Upper lobe of right lung (tissue), 1 donor: ENCODE data around the gene MTF2. TPM values are rescaled to one million over a fixed set of nuclear protein-coding genes. Genes with fewer than 3 reads are reported as not detected.
"Not testable (repeated sequence)": the region's sequence is repeated elsewhere in the genome, so short reads cannot be mapped to it uniquely, and the experiment has no call there.

ENCODE experiments used
- ATAC-seq: fragments of 200-7000 bp; cut with Tn5 transposase; one replicate; pipeline ENCODE4 v1.9.1; 2020; ENCODE audit warnings: mild to moderate bottlenecking, moderate library complexity
- DNase-seq: peaks from one replicate; pipeline ENCODE4 v3.0.0-alpha.2; 2020
- H3K27ac ChIP-seq: fragments of 200-600 bp; one replicate; pipeline ENCODE4 v1.8.0; 2022
- H3K27me3 ChIP-seq: fragments of 200-600 bp; one replicate; pipeline ENCODE4 v1.8.0; 2022; ENCODE audit warnings: mild to moderate bottlenecking
- H3K36me3 ChIP-seq: fragments of 200-600 bp; one replicate; pipeline ENCODE4 v1.8.0; 2022
- H3K4me1 ChIP-seq: fragments of 200-600 bp; one replicate; pipeline ENCODE4 v1.8.0; 2022
- H3K4me3 ChIP-seq: fragments of 200-600 bp; one replicate; pipeline ENCODE4 v1.8.0; 2022; ENCODE audit warnings: mild to moderate bottlenecking
- H3K9me3 ChIP-seq: fragments of 200-600 bp; one replicate; pipeline ENCODE4 v1.8.0; 2022
- intact Hi-C: fragments of 100-400 bp; cut with DNase I; formaldehyde crosslinking; loops from one replicate; pipeline ENCODE4 v1.11.0; 2022
- total RNA-seq: library from RNA; stranded (reverse); fragmentation: NEBNext Ultra II Directional; extraction: Animal tissue kit (Norgen Biotek cat#: 25700); gene quantifications from one replicate; pipeline ENCODE4 v1.2.1, GENCODE V29; 2021
- TF ChIP-seq, protein P1 (sequence below): fragments of 200-600 bp; IDR thresholded peaks from one replicate; pipeline ENCODE4 v1.8.0; 2022; ENCODE audit warnings: antibody characterized with exemption
- donor health status: DM: no; HTN: yes; CAD: no; lungs with severe emphysema.

The MTF2 gene
- total RNA-seq, 1 donor from 2014 or later = 26.3 TPM

DNA sequence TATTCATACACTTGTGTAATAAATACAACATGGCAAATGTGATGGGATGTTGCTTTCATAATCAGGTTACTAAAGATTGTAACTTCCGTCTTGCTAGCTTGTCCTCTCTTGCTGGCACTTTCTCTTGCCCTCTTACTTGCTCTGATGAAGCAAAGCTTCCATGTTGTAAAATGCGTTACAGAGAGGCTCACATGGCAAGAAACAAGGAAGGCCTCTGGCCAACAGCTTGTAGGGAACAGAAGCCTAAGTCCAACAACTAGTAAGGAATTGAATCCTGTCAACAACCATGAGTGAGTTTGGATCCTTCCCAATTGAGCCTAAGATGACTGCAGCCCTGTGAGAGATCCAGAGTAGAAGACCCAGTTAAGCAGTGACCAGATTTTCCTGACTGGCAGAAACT is 85.7 kb downstream of the MTF2 start:
- Histone ChIP-seq H3K27ac (no peak overlapping the region), H3K4me1 (peaks cover 5% of the 10 kb centered on the region), H3K27me3 (no peaks in the 10 kb centered on the region), H3K4me3 (no peak overlapping the region), H3K9me3 (no peaks in the 10 kb centered on the region), H3K36me3 (peaks cover 3% of the 10 kb centered on the region)
- DNase-seq = no peak
- intact Hi-C loops = no loop called here
- peak; percentile 68 for ATAC-seq
- TF ChIP-seq, protein P1, sequence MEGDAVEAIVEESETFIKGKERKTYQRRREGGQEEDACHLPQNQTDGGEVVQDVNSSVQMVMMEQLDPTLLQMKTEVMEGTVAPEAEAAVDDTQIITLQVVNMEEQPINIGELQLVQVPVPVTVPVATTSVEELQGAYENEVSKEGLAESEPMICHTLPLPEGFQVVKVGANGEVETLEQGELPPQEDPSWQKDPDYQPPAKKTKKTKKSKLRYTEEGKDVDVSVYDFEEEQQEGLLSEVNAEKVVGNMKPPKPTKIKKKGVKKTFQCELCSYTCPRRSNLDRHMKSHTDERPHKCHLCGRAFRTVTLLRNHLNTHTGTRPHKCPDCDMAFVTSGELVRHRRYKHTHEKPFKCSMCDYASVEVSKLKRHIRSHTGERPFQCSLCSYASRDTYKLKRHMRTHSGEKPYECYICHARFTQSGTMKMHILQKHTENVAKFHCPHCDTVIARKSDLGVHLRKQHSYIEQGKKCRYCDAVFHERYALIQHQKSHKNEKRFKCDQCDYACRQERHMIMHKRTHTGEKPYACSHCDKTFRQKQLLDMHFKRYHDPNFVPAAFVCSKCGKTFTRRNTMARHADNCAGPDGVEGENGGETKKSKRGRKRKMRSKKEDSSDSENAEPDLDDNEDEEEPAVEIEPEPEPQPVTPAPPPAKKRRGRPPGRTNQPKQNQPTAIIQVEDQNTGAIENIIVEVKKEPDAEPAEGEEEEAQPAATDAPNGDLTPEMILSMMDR = no peak

DNA sequence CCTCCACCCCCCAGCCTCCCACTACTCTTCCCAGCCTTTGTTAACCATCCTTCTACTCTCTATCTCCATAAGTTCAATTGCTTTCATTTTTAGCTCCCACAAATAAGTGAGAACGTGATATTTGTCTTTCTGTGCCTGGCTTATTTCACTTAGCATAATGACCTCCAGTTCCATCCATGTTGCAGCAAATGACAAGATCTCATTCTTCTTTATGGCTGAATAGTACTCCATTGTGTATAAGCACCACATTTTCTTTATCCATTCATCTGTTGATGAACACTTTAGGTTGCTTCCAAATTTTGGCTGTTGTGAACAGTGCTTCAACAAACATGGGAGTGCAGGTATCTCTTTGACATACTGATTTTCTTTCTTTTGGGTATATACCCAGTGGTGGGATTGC is 86.8 kb downstream of the MTF2 start:
- H3K27ac ChIP-seq, DNase-seq, ATAC-seq, H3K27me3 ChIP-seq, H3K4me3 ChIP-seq, H3K36me3 ChIP-seq, H3K4me1 ChIP-seq, intact Hi-C loops, H3K9me3 ChIP-seq: not testable (repeated sequence)

DNA sequence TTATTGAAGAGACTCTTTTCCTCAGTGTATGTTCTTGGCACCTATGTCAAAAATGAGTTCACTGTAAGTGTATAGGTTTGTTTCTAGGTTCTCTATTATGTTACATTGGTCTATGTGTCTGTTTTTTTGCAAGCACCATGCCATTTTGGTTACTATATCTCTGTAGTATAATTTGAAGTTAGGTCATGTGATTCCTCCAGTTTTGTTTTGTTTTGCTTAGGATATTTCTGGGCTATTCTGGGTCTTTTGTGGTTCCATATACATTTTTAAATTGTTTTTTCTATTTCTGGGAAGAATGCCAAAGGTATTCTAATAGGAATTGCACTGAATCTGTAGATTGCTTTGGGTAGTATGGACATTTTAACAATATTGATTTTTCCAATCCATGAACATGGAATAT is 87.9 kb downstream of the MTF2 start:
- DNase-seq (no peak), ATAC-seq (no peak)
- Histone ChIP-seq H3K4me3 (no peak overlapping the region), H3K9me3 (no peaks in the 10 kb centered on the region), H3K27me3 (no peaks in the 10 kb centered on the region), H3K36me3 (no peaks in the 10 kb centered on the region), H3K4me1 (no peaks in the 10 kb centered on the region), H3K27ac (no peak overlapping the region)
- TF ChIP-seq, protein P1 = no peak
- intact Hi-C loops = no loop called here

DNA sequence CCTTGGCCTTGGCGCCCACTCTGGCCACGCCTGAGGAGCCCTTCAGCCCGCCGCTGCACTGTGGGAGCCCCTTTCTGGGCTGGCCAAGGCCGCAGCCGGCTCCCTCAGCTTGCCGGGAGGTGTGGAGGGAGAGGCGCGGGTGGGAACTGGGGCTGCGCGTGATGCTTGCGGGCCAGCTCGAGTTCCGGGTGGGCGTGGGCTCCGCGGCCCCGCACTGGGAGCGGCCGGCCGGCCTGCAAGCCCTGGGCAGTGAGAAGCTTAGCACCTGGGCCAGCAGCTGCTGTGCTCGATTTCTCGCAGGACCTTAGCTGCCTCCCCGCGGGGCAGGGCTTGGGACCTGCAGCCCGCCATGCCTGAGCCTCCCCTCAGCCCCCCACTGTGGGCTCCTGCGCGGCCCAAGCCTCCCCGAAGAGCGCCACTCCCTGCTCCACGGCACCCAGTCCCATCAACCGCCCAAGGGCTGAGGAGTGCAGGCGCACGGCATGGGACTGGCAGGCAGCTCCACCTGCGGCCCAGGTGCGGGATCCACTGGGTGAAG is 91.1 kb downstream of the MTF2 start:
- ATAC-seq, DNase-seq, intact Hi-C loops, H3K27me3 ChIP-seq, H3K9me3 ChIP-seq, H3K4me1 ChIP-seq, H3K4me3 ChIP-seq, H3K36me3 ChIP-seq, H3K27ac ChIP-seq: not testable (repeated sequence)

DNA sequence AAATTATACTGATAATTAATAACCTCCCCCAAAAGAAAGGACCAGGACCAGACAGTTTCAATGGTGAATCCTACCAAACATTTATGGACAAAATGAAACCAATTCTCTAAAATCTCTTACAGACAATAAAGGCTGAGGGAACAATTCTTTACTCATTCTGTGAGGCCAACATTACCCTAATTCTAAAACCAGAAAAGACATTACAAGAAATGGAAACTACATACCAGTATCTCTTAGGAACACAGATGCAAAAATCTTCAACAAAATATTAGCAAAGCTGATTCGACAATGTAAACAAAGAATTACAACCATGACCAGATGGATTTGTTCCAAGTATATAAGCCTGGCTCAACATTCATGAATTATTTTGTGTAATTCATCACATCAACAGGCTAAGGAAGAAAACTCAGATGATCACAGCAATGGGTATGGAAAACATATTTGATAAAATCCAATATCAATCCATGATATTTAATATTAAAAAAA is 92.5 kb downstream of the MTF2 start:
- ATAC-seq (no peak), DNase-seq (no peak)
- Histone ChIP-seq H3K4me3 (no peak overlapping the region), H3K27ac (no peak overlapping the region), H3K36me3 (no peaks in the 10 kb centered on the region), H3K4me1 (no peaks in the 10 kb centered on the region), H3K27me3 (no peaks in the 10 kb centered on the region), H3K9me3 (no peaks in the 10 kb centered on the region)
- intact Hi-C loops = no loop called here
- TF ChIP-seq, protein P1 = no peak

DNA sequence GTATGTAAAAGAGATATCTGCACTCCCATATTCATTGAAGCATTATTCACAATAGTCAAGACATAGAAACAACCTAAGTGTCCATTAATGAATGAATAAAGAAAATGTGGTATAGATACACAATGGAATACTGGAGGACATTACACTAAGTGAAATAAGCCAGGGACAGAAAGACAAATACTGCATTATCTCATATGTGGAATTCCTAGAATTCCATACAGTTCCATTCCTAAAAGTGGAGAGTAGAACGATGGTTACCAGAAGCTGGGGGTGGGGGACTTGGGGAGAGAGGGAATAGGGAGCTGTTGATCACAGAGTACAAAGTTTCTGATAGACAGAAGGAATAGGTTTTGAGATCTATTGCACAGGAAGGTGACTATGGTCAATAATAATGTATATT is 93.7 kb downstream of the MTF2 start:
- H3K4me3 ChIP-seq = no peak overlapping the region
- peaks cover 10% of the 10 kb centered on the region for H3K4me1 ChIP-seq
- H3K27ac ChIP-seq = no peak overlapping the region
- TF ChIP-seq, protein P1 = no peak
- no peak for ATAC-seq
- intact Hi-C loops = no loop called here
- no peaks in the 10 kb centered on the region for H3K27me3 ChIP-seq
- H3K9me3 ChIP-seq = no peaks in the 10 kb centered on the region
- no peak for DNase-seq
- no peaks in the 10 kb centered on the region for H3K36me3 ChIP-seq

DNA sequence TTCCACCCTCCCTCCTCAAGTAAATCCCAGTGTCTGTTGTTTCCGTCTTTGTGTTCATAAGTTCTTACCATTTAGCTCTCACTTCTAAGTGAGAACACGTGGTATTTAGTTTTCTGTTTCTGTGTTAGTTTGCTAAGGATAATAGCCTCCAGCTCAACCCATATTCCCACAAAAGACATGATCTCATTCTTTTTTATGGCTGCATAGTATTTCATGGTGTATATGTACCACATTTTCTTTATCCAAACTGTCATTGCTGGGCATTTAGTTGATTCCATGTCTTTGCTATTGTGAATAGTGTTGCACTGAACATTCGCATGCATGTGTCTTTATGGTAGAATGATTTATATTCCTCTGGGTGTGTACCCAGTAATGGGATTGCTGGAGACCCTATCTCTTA is 95.6 kb downstream of the MTF2 start:
- ATAC-seq, DNase-seq, H3K4me3 ChIP-seq, H3K9me3 ChIP-seq, H3K27ac ChIP-seq, intact Hi-C loops, H3K27me3 ChIP-seq, H3K36me3 ChIP-seq: not testable (repeated sequence)
- peaks cover 19% of the 10 kb centered on the region for H3K4me1 ChIP-seq
